GM21529 (cell line): ENCODE data around the gene ADAMTSL5.

ENCODE experiments used
- ATAC-seq: cut with Tn5 transposase; IDR thresholded peaks from one replicate; pipeline ENCODE4 v1.9.1; 2021; ENCODE audit not compliant: unreplicated experiment

ADAMTSL5 gene

GRCh38 chr19:1467490-1468273 lies 45.1 kb downstream of the ADAMTSL5 start:
- no peak for ATAC-seq

GRCh38 chr19:1467215-1467489 lies 45.7 kb downstream of the ADAMTSL5 start:
- ATAC-seq: no peak

- no peak for ATAC-seq
Measured at GRCh38 chr19:1466461-1467214, 46.2 kb downstream of the ADAMTSL5 start.

- no peak for ATAC-seq
Measured at GRCh38 chr19:1466018-1466460, 46.8 kb downstream of the ADAMTSL5 start.

- no peak for ATAC-seq
Measured at GRCh38 chr19:1465191-1466016, 47.4 kb downstream of the ADAMTSL5 start.

- ATAC-seq: no peak
Measured at GRCh38 chr19:1461862-1462261, 51.0 kb downstream of the ADAMTSL5 start.

GRCh38 chr19:1460033-1460995 lies 52.5 kb downstream of the ADAMTSL5 start:
- no peak for ATAC-seq

GRCh38 chr19:1459479-1459878 lies 53.3 kb downstream of the ADAMTSL5 start:
- ATAC-seq: no peak

- ATAC-seq: no peak
Measured at GRCh38 chr19:1457892-1458291, 54.9 kb downstream of the ADAMTSL5 start.

- no peak for ATAC-seq
Measured at GRCh38 chr19:1457031-1457739, 55.6 kb downstream of the ADAMTSL5 start.

- no peak for ATAC-seq
Measured at GRCh38 chr19:1456121-1456900, 56.5 kb downstream of the ADAMTSL5 start.

GRCh38 chr19:1455336-1456120 lies 57.3 kb downstream of the ADAMTSL5 start:
- ATAC-seq: no peak
